ENCODE results near the gene SLC16A8. TPM values are rescaled to one million over a fixed set of nuclear protein-coding genes. Genes with fewer than 3 reads are reported as not detected.
"Not testable (repeated sequence)": the region's sequence is repeated elsewhere in the genome, so short reads cannot be mapped to it uniquely, and the experiment has no call there.

SLC16A8 gene
- total and polyA plus RNA-seq, 2 donors (not counting 1 experiment from before 2014, with no cell fraction given) = not detected

GRCh38 chr22:38120359-38121110, 36.6 kb upstream of the SLC16A8 start:
- 92% methylated on average over 26 of the region's 28 CpGs for WGBS (ENCODE audit: insufficient coverage)
- H3K4me1 Mint-ChIP-seq = no peaks in the 10 kb centered on the region
- H3K4me2 ChIP-seq (replicated peaks; ENCODE audit: low read depth, low read length, poor library complexity, severe bottlenecking) = no peak overlapping the region
- no peaks in the 10 kb centered on the region for H3K4me1 ChIP-seq (ENCODE audit: control insufficient read depth in 2 of 2, insufficient read depth in 2 of 2, low read length in 2 of 2)
- no peaks in the 10 kb centered on the region for H3K27me3 ChIP-seq (replicated peaks in 1 of 4; ENCODE audit: control extremely low read depth in 1 of 4, control insufficient read depth in 3 of 4, insufficient read depth in 4 of 4, low read length in 3 of 4)
- H3K27ac Mint-ChIP-seq = no peak overlapping the region
- intact Hi-C loops (cut with micrococcal nuclease) = no loop called here
- no peaks in the 10 kb centered on the region for H3K27me3 Mint-ChIP-seq
- DNase-seq (no peak), ATAC-seq (ENCODE audit: low read depth) (no peak)
- no peaks in the 10 kb centered on the region for H3K79me2 ChIP-seq (ENCODE audit: control insufficient read depth, insufficient read depth, low read length)
- H4K20me1 ChIP-seq (ENCODE audit: control insufficient read depth, insufficient read depth, low read length, poor library complexity, severe bottlenecking) = no peaks in the 10 kb centered on the region
- H3K9me3 ChIP-seq (ENCODE audit: control extremely low read depth in 1 of 3, control insufficient read depth in 2 of 3, insufficient read depth in 1 of 3, low read length in 2 of 3) = no peaks in the 10 kb centered on the region
- H3K36me3 ChIP-seq (replicated peaks in 1 of 2; ENCODE audit: control extremely low read depth in 1 of 2, control insufficient read depth in 1 of 2, extremely low read depth in 1 of 2, insufficient read depth in 2 of 2, low read length in 1 of 2) = peaks cover 0 to 4% of the 10 kb centered on the region in 2 experiments
- H3K4me3 ChIP-seq (ENCODE audit: control extremely low read depth in 1 of 5, extremely low read depth in 1 of 5, insufficient read depth in 1 of 5, low read depth in 2 of 5, low read length in 4 of 5) = no peak overlapping the region
- no peaks in the 10 kb centered on the region for H3K9me3 Mint-ChIP-seq (ENCODE audit: insufficient read depth)
- ChIA-PET CTCF (no interaction called here), POLR2A (no interaction called here)
- H3K4me3 Mint-ChIP-seq = no peak overlapping the region
- H3K27ac ChIP-seq (ENCODE audit: low read length in 2 of 2) = no peak overlapping the region
- H2AFZ ChIP-seq (ENCODE audit: insufficient read depth, low read depth, low read length, poor library complexity, severe bottlenecking) = no peak overlapping the region
- no peak overlapping the region for H3K9ac ChIP-seq (ENCODE audit: low read length)
- TF ChIP-seq CTCF (IDR thresholded peaks at IDR 0.05) = no peak
- TF ChIP-seq EZH2 (IDR thresholded peaks at IDR 0.05; ENCODE audit: borderline replicate concordance, insufficient read depth, low read depth, low read length, poor library complexity, severe bottlenecking) = no peak

- H3K4me3 ChIP-seq (ENCODE audit: control extremely low read depth in 1 of 5, extremely low read depth in 1 of 5, insufficient read depth in 1 of 5, low read depth in 2 of 5, low read length in 4 of 5); DNase-seq; H3K27me3 Mint-ChIP-seq; H3K27ac Mint-ChIP-seq; H3K27ac ChIP-seq (ENCODE audit: low read length in 2 of 2); CTCF ChIA-PET; H3K4me1 ChIP-seq (ENCODE audit: control insufficient read depth in 2 of 2, insufficient read depth in 2 of 2, low read length in 2 of 2); H3K9me3 Mint-ChIP-seq (ENCODE audit: insufficient read depth); H3K9me3 ChIP-seq (ENCODE audit: control extremely low read depth in 1 of 3, control insufficient read depth in 2 of 3, insufficient read depth in 1 of 3, low read length in 2 of 3); H2AFZ ChIP-seq (ENCODE audit: insufficient read depth, low read depth, low read length, poor library complexity, severe bottlenecking); H3K9ac ChIP-seq (ENCODE audit: low read length); H4K20me1 ChIP-seq (ENCODE audit: control insufficient read depth, insufficient read depth, low read length, poor library complexity, severe bottlenecking); H3K4me2 ChIP-seq (replicated peaks; ENCODE audit: low read depth, low read length, poor library complexity, severe bottlenecking); ATAC-seq (ENCODE audit: low read depth); H3K4me1 Mint-ChIP-seq; H3K4me3 Mint-ChIP-seq; H3K27me3 ChIP-seq (replicated peaks in 1 of 4; ENCODE audit: control extremely low read depth in 1 of 4, control insufficient read depth in 3 of 4, insufficient read depth in 4 of 4, low read length in 3 of 4); POLR2A ChIA-PET; intact Hi-C loops (cut with micrococcal nuclease); H3K36me3 ChIP-seq (replicated peaks in 1 of 2; ENCODE audit: control extremely low read depth in 1 of 2, control insufficient read depth in 1 of 2, extremely low read depth in 1 of 2, insufficient read depth in 2 of 2, low read length in 1 of 2); H3K79me2 ChIP-seq (ENCODE audit: control insufficient read depth, insufficient read depth, low read length): not testable (repeated sequence)
- no CpG with 5 or more reads among the region's 2 CpGs for WGBS (ENCODE audit: insufficient coverage)
These were observed 34.8 kb upstream of the SLC16A8 start for GRCh38 chr22:38118747-38119146.
